Endothelial cell of umbilical vein (primary cell): ENCODE measurements around the gene COL1A1. TPM values are rescaled to one million over a fixed set of nuclear protein-coding genes. Genes with fewer than 3 reads are reported as not detected.

Source experiments
- BruUV-seq: library from RNA; stranded (reverse); fragments of 400-500 nt; replicated peaks from 2 replicates; lab custom pipeline; 2021; lab: Mats Ljungman, UMichigan
- CTCF ChIA-PET: fragments of 300-600, 350-600 bp; sonication (Branson Sonifier 250); formaldehyde crosslinking; loops from one replicate; lab custom pipeline; 2021; ENCODE audit warnings: antibody characterized with exemption, inconsistent platforms; lab: Charles Lee
- POLR2A ChIA-PET: fragments of 300-600, 350-600 bp; sonication (Branson Sonifier 250); formaldehyde crosslinking; loops from one replicate; lab custom pipeline; 2021; ENCODE audit warnings: antibody characterized with exemption, inconsistent platforms; lab: Charles Lee
- DNase-seq: peaks from one replicate; pipeline ENCODE4 v3.0.0-alpha.2; 2011; ENCODE audit warnings: low read depth, low spot score
- FAIRE-seq: peaks from 2 replicates; lab custom pipeline; 2011; peaks lifted over from hg19 to GRCh38; lab: Jason Lieb, UNC
- H2AFZ ChIP-seq: 2 replicates; pipeline ENCODE4 v1.6.0; 2012; ENCODE audit warnings: low read depth, low read length, control low read depth, inconsistent platforms
- H3K27ac ChIP-seq: 2 replicates; pipeline ENCODE4 v1.5.1; 2011; ENCODE audit warnings: low read depth, mild to moderate bottlenecking, control low read depth, low read length, moderate library complexity; ENCODE audit not compliant: insufficient read depth
- H3K27me3 ChIP-seq, 2 experiments: 2 replicates each; pipeline versions ENCODE4 v1.6.0 to v1.6.1; 2011; ENCODE audit warnings: low read length in 2 of 2, mixed read lengths in 1 of 2; ENCODE audit not compliant: control insufficient read depth in 2 of 2, insufficient read depth in 2 of 2
- H3K36me3 ChIP-seq, 2 experiments: 2 replicates in 1 of 2; 3 replicates in 1 of 2; pipeline ENCODE4 v1.5.1; 2011; ENCODE audit warnings: low read length in 2 of 2, mild to moderate bottlenecking in 1 of 2, moderate library complexity in 1 of 2; ENCODE audit not compliant: control insufficient read depth in 2 of 2, insufficient read depth in 2 of 2; ENCODE audit errors: extremely low read depth in 1 of 2
- H3K4me1 ChIP-seq: 3 replicates; pipeline ENCODE4 v1.5.1; 2011; ENCODE audit warnings: mild to moderate bottlenecking, low read length; ENCODE audit not compliant: control insufficient read depth, insufficient read depth; ENCODE audit errors: extremely low read depth
- H3K4me2 ChIP-seq: 2 replicates; pipeline ENCODE4 v1.6.1; 2011; ENCODE audit warnings: low read length, control low read depth, mixed read lengths; ENCODE audit not compliant: insufficient read depth
- H3K4me3 ChIP-seq, 3 experiments: fragments of 200-600 bp in 1 of 3; sonication (generic), shearing (Covaris generic) in 1 of 3; replicated peaks in 1 of 3; 2 replicates each; pipeline ENCODE4 v1.5.1; 2011 to 2016; ENCODE audit warnings: control low read depth in 3 of 3, low read length in 3 of 3, mild to moderate bottlenecking in 2 of 3, inconsistent platforms in 1 of 3, low read depth in 1 of 3, moderate library complexity in 1 of 3; ENCODE audit not compliant: insufficient read depth in 1 of 3
- H3K79me2 ChIP-seq: 2 replicates; pipeline ENCODE4 v1.6.0; 2012; ENCODE audit warnings: low read length, inconsistent platforms; ENCODE audit not compliant: control insufficient read depth, insufficient read depth
- H3K9ac ChIP-seq: replicated peaks from 2 replicates; pipeline ENCODE3; 2011; ENCODE audit warnings: low read length, control low read depth; ENCODE audit not compliant: insufficient read depth; ENCODE audit errors: extremely low read depth
- H3K9me1 ChIP-seq: replicated peaks from 3 replicates; pipeline ENCODE4 v1.6.0; 2011; ENCODE audit warnings: mild to moderate bottlenecking, low read length; ENCODE audit not compliant: control insufficient read depth, insufficient read depth; ENCODE audit errors: extremely low read depth
- H3K9me3 ChIP-seq: replicated peaks from 2 replicates; pipeline ENCODE4 v1.5.1; 2012; ENCODE audit warnings: low read length, inconsistent platforms; ENCODE audit not compliant: control insufficient read depth, insufficient read depth
- H4K20me1 ChIP-seq: replicated peaks from 2 replicates; pipeline ENCODE3; 2011; ENCODE audit warnings: mild to moderate bottlenecking, low read length; ENCODE audit not compliant: control insufficient read depth, insufficient read depth; ENCODE audit errors: extremely low read depth
- CTCF ChIP-seq, 2 donors: IDR thresholded peaks; 1 replicate in 1 of 2; 2 replicates in 1 of 2; pipeline ENCODE4 v1.5.1; 2011; ENCODE audit warnings: low read length in 2 of 2, mild to moderate bottlenecking in 2 of 2, moderate library complexity in 2 of 2, control low read depth in 1 of 2, inconsistent platforms in 1 of 2, low read depth in 1 of 2; ENCODE audit not compliant: insufficient read depth in 1 of 2; ENCODE audit errors: extremely low read depth in 1 of 2
- EZH2 ChIP-seq: IDR thresholded peaks from 2 replicates; pipeline ENCODE4 v1.6.1; 2012; ENCODE audit warnings: borderline replicate concordance, low read depth, mild to moderate bottlenecking, moderate library complexity, low read length, inconsistent platforms; ENCODE audit not compliant: severe bottlenecking
- FOS ChIP-seq: IDR thresholded peaks from 2 replicates; pipeline ENCODE4 v1.6.1; 2011; ENCODE audit warnings: mild to moderate bottlenecking, low read length, moderate library complexity, borderline replicate concordance; ENCODE audit not compliant: insufficient read depth
- GATA2 ChIP-seq: IDR thresholded peaks from 2 replicates; pipeline ENCODE4 v1.7.0; 2011; ENCODE audit warnings: low read depth, mild to moderate bottlenecking, moderate library complexity, mixed read lengths, low read length; ENCODE audit not compliant: insufficient read length, insufficient read depth
- JUN ChIP-seq: IDR thresholded peaks from 2 replicates; pipeline ENCODE4 v1.6.1; 2011; ENCODE audit warnings: borderline replicate concordance, low read depth; ENCODE audit not compliant: insufficient read length, insufficient read depth
- MAX ChIP-seq: IDR thresholded peaks from 2 replicates; pipeline ENCODE4 v1.6.1; 2011; ENCODE audit not compliant: insufficient read depth, insufficient read length
- MYC ChIP-seq: IDR thresholded peaks from one replicate; pipeline ENCODE4 v1.6.1; 2011; ENCODE audit warnings: mild to moderate bottlenecking, low read depth, low read length
- POLR2A ChIP-seq: IDR thresholded peaks from 2 replicates; pipeline ENCODE4 v1.6.1; 2012; ENCODE audit warnings: low read depth, mild to moderate bottlenecking, control low read depth, low read length
- POLR2AphosphoS5 ChIP-seq: IDR thresholded peaks from 2 replicates; pipeline ENCODE4 v1.6.1; 2012; ENCODE audit warnings: low read depth, mild to moderate bottlenecking, control low read depth, low read length, moderate library complexity; ENCODE audit not compliant: insufficient read depth
- dilution Hi-C: fragments of 300-500 bp; cut with MboI; formaldehyde crosslinking; loops from one replicate; pipeline ENCODE4 v1.15.0; 2019; ENCODE audit warnings: low sequenced_read_pairs; ENCODE audit not compliant: extremely low pct_ligation_motif_present
- intact Hi-C: fragments of 100-400 bp; cut with micrococcal nuclease; formaldehyde crosslinking; loops from one replicate; pipeline ENCODE4 v1.10.0; 2022
- polyA plus RNA-seq, 4 experiments: library from polyadenylated mRNA; depleted of rRNA in 3 of 4; stranded (reverse) in 3 of 4; unstranded in 1 of 4; fragments of >200 nt; gene quantifications; 2 replicates each; pipeline versions ENCODE4 v1.2.1 to v1.2.3, GENCODE V29; 2011 to 2012; ENCODE audit warnings: missing spikeins in 1 of 4
- total RNA-seq: library from RNA; stranded (reverse); gene quantifications from 2 replicates; pipeline ENCODE4 v1.2.3, GENCODE V29; 2021

COL1A1 gene
- total and polyA plus RNA-seq, 2 donors (not counting 3 experiments of a cell fraction or from before 2014, with no cell fraction given), result 0.07 TPM

GRCh38 chr17:50165066-50165465 is 36.4 kb downstream of the COL1A1 start:
- no peaks in the 10 kb centered on the region for H3K9me1 ChIP-seq
- CTCF ChIA-PET, result interaction anchor here (0.6 to 3.6 kb wide), 5 partner anchors 9 to 35 kb away, joined by 3 to 15 read pairs (median 6); no protein-coding TSS in a partner anchor
- intact Hi-C loops, result no loop called here
- FAIRE-seq, result no peak
- no peak overlapping the region for H3K9ac ChIP-seq
- H3K4me2 ChIP-seq, result no peak overlapping the region
- H3K27ac ChIP-seq, result no peak overlapping the region
- no peaks in the 10 kb centered on the region for H4K20me1 ChIP-seq
- TF ChIP-seq POLR2AphosphoS5 (no peak), GATA2 (no peak), JUN (no peak), MAX (no peak), EZH2 (no peak), MYC (no peak), CTCF (IDR thresholded peaks at IDR 0.05; ENCODE audit: extremely low read depth in 1 of 2, insufficient read depth in 1 of 2, low read depth in 1 of 2, low read length in 2 of 2) (no peak), POLR2A (no peak), FOS (no peak)
- BruUV-seq, result no TSS peak
- no peak for DNase-seq
- POLR2A ChIA-PET, result interaction anchor here (0.5 kb wide), 1 partner anchor 889 kb away, joined by 10 read pairs; no protein-coding TSS in a partner anchor
- H2AFZ ChIP-seq, result no peak overlapping the region
- no peaks in the 10 kb centered on the region for H3K79me2 ChIP-seq
- H3K9me3 ChIP-seq, result no peaks in the 10 kb centered on the region
- no peaks in the 10 kb centered on the region for H3K36me3 ChIP-seq
- H3K4me1 ChIP-seq, result peaks cover 6% of the 10 kb centered on the region
- dilution Hi-C loops, result no loop called here
- H3K27me3 ChIP-seq, result no peaks in the 10 kb centered on the region
- no peak overlapping the region for H3K4me3 ChIP-seq
